ENCODE measurements around the gene LARGE2.

DNA sequence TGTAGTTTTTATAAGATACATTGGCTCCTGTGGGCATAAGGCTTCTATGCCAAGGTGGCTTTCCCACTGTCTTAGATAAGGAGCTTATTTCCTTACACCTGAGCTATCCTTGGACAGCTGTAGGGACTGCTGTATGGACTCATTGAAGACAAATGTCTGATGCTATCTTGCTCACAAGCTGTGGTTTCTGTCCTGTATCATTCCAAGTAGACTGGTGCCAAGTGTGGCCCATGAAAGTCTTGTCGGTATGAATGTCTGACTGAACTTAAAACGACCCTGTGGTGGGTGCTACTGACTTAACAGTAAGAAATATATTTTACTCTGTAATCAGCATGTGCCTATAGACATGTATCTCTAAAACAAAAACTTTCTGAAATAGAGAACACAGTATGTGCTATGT, 45.0 kb downstream of the LARGE2 start:
- no peak for TF ChIP-seq CTCF (IDR thresholded peaks at IDR 0.05; ENCODE audit: poor library complexity, severe bottlenecking)
- TF ChIP-seq EP300 (conservative IDR thresholded peaks at IDR 0.05; ENCODE audit: poor library complexity, severe bottlenecking) = no peak
- TF ChIP-seq POLR2AphosphoS5 (IDR thresholded peaks at IDR 0.05) = no peak
- TF ChIP-seq MXI1 (conservative IDR thresholded peaks at IDR 0.05; ENCODE audit: poor library complexity, severe bottlenecking) = no peak
- TF ChIP-seq REST (IDR thresholded peaks at IDR 0.05; ENCODE audit: borderline replicate concordance) = no peak

Data from neural cell (in vitro differentiated cells).